ENCODE measurements around the gene SMURF2.

The SMURF2 gene

DNA sequence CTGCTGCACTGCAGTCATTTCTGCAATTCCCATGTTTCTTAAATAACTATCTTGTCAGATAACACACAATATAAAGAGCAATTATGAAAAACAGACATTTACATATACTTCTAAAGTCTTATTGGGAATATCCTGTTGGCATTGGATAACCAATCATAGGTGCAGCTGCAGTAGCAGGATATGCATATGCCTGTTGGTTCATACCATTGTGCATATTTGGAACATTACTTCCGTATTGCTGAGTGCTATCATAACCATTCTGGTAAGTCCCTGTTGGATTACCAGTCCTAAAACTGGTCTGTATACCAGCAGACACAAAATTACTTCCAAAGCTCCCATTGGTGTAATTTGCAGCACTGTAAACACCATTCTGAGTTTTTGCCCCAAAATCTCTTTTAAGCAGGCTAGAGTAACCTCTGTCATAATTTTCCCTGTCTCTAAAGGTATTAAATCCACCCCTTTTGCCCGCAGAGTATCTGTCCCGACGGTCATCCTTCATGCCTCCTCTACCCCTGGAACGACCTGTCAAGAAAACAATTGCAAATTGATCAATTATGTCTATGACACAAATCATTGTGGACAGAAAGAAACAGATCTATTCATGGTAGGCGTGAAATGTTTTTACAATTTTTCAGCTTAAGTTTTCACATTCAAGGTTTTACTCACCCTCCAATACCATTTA is 162.2 kb downstream of the SMURF2 start:
- DNase-seq, result no peak

DNA sequence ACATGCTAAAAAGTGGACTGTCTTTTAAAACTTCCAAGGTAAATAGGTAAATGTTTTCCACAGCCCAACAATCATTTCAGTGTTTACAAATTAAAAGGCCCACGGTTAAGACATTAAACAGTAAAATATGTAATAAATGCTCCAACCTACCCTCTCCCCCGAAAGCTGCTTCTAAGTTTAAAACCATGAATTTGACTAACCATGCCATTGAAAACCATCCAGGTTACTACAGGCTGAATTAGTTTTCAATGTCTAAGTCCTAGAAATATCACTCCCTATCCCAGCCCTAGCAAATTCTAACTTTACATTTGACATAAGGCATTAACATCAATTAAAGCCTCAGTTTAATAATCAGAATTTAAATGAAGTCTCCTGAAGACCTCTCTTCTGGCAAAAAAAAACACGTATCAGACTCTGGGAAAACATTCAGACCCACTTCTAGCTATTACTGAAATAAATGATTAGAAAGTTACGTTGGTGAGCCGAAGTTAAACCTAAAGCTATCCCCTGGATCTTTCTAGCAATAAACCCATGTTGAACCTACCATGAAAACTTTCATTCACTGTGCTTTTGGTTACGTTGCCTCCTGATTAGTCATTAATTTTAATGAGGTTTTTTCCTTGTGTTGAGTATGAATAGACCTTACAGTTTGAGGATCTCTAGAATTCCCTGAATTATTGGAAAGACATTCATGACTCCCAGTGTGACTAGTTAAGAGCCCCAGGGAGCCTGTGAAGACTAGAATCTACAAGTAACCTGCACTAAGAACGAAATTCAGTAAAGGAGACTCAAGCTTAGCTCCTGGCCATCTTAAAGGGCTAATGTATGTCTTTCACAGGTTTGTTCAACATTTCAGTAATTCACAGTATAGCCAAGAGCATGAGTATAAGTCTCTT is 163.6 kb downstream of the SMURF2 start:
- no peak for DNase-seq

DNA sequence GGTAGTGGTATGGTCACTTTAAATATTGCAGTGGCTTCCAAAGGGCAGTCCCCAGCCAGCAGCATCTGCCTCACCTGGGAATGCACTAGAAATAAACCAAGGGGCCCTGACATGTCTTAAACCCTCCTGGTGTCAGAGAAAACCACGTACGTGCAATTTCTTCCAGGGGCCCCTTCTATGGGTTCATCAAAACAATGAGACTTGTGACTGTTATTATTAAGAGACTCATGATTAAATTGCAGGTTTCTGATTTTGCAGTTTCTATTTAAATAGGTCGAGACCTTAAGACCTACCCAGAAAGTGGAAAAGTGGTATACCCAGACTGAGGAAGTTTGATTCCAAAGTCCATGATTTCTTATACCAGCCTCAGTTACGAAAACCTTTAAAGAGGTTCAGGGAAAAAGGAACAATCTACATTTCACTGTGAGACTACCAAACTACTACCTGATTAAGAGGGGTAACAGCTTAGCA is 164.5 kb downstream of the SMURF2 start:
- DNase-seq, result no peak

DNA sequence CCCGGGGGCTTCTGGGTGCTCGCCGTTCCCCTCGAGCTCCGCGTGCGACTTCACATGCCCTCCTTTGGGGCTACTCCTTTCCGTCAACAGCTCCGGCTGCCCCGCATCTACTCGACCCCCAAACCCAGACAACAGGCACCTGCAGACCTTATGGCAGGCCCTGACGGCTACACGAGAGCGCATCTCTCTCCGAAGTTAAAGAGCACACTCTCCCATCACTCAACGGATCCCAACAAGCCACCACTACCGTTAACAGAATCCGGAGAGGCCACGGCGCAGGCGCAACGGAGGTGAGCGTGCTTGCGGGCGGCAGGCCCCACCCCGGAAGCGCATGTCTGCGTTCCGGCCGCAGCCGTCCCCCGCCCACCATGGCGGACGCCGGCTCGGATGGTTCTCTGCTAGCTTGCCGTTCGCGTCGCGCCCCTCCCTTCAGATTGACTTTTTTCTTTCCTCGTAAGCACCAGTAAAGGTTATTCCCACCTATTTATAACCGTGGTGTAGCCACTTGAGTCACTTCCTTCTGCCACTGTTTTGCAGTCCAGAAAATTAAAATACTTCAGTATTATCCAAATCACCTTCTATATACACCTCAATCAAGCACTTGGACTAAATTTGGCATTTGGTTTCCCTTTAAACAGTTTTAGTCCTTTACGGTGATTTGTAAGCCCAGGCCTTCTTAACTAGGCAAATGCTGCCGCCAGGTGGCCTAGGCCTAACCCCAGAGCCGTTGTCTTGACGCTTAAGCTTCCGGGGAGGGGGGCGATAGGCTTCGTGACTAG is 165.1 kb downstream of the SMURF2 start, which contains the start of gene POLG2:
TSS of gene POLG2 (minus strand) at position 269 of the 779 bp plus-strand sequence. CDS start at position 183, 86 bp downstream.
- peak; percentile 87 for DNase-seq

DNA sequence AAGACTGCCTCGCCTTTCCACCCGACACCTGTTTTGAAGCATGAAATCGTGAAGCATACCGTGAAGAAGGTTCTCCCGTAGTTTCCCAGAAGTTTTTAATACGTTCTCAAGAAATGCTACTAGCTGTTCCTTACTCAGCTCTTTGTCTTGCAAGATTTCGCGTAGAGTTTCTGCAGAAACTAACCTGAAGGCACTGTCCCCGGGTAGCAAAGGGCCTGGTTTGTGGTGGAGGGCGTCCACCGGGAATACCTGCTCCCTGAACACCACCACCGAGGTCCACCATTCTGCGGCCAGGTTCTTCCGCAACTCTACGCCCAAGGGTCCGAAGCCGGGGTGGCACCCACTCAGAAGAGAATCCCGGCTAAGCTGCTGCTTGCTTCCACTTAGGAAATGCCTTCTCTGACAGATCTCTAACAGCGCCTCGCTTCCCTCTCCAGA is 165.7 kb downstream of the SMURF2 start:
- peak; percentile 51 for DNase-seq

Data from NK-92 treated with Interleukin-12 subunit alpha and Interleukin-12 subunit beta, amount 100 ng/mL, for 24 hours (cell line).